ENCODE measurements around the gene CDC20.

Gene CDC20

GRCh38 chr1:43316738-43317520 lies 41.9 kb upstream of the CDC20 start:
- no peak for DNase-seq
- no peak overlapping the region for H3K27ac ChIP-seq (ENCODE audit: insufficient read depth, low read length, poor library complexity, severe bottlenecking)
- no peaks in the 10 kb centered on the region for H3K27me3 ChIP-seq (replicated peaks; ENCODE audit: control insufficient read depth, insufficient read depth, low read length, poor library complexity, severe bottlenecking)
- H3K36me3 ChIP-seq (ENCODE audit: control insufficient read depth, insufficient read depth, low read length): no peaks in the 10 kb centered on the region
- H3K4me1 ChIP-seq (ENCODE audit: control insufficient read depth, insufficient read depth, low read length, poor library complexity, severe bottlenecking): no peaks in the 10 kb centered on the region
- no peak overlapping the region for H3K4me3 ChIP-seq (ENCODE audit: insufficient read depth, low read depth, low read length, poor library complexity, severe bottlenecking)
- H3K9me3 ChIP-seq (ENCODE audit: control insufficient read depth, low read length): no peaks in the 10 kb centered on the region

- no peaks in the 10 kb centered on the region for H3K27me3 ChIP-seq (replicated peaks; ENCODE audit: control insufficient read depth, insufficient read depth, low read length, poor library complexity, severe bottlenecking)
- no peak overlapping the region for H3K27ac ChIP-seq (ENCODE audit: insufficient read depth, low read length, poor library complexity, severe bottlenecking)
- H3K36me3 ChIP-seq (ENCODE audit: control insufficient read depth, insufficient read depth, low read length): no peaks in the 10 kb centered on the region
- no peak for DNase-seq
- no peaks in the 10 kb centered on the region for H3K9me3 ChIP-seq (ENCODE audit: control insufficient read depth, low read length)
- no peak overlapping the region for H3K4me3 ChIP-seq (ENCODE audit: insufficient read depth, low read depth, low read length, poor library complexity, severe bottlenecking)
- H3K4me1 ChIP-seq (ENCODE audit: control insufficient read depth, insufficient read depth, low read length, poor library complexity, severe bottlenecking): no peaks in the 10 kb centered on the region
Observed at GRCh38 chr1:43317817-43318471, 40.8 kb upstream of the CDC20 start.

- no peaks in the 10 kb centered on the region for H3K27me3 ChIP-seq (replicated peaks; ENCODE audit: control insufficient read depth, insufficient read depth, low read length, poor library complexity, severe bottlenecking)
- H3K36me3 ChIP-seq (ENCODE audit: control insufficient read depth, insufficient read depth, low read length): no peaks in the 10 kb centered on the region
- no peak overlapping the region for H3K4me3 ChIP-seq (ENCODE audit: insufficient read depth, low read depth, low read length, poor library complexity, severe bottlenecking)
- H3K9me3 ChIP-seq (ENCODE audit: control insufficient read depth, low read length): no peaks in the 10 kb centered on the region
- no peaks in the 10 kb centered on the region for H3K4me1 ChIP-seq (ENCODE audit: control insufficient read depth, insufficient read depth, low read length, poor library complexity, severe bottlenecking)
- no peak for DNase-seq
- no peak overlapping the region for H3K27ac ChIP-seq (ENCODE audit: insufficient read depth, low read length, poor library complexity, severe bottlenecking)
Observed at GRCh38 chr1:43318831-43319230, 40.0 kb upstream of the CDC20 start.

GRCh38 chr1:43319288-43319687 lies 39.5 kb upstream of the CDC20 start:
- no peaks in the 10 kb centered on the region for H3K27me3 ChIP-seq (replicated peaks; ENCODE audit: control insufficient read depth, insufficient read depth, low read length, poor library complexity, severe bottlenecking)

GRCh38 chr1:43319766-43320165 lies 39.0 kb upstream of the CDC20 start:
- no peak for DNase-seq
- no peaks in the 10 kb centered on the region for H3K9me3 ChIP-seq (ENCODE audit: control insufficient read depth, low read length)
- H3K4me1 ChIP-seq (ENCODE audit: control insufficient read depth, insufficient read depth, low read length, poor library complexity, severe bottlenecking): no peaks in the 10 kb centered on the region
- H3K36me3 ChIP-seq (ENCODE audit: control insufficient read depth, insufficient read depth, low read length): no peaks in the 10 kb centered on the region
- no peaks in the 10 kb centered on the region for H3K27me3 ChIP-seq (replicated peaks; ENCODE audit: control insufficient read depth, insufficient read depth, low read length, poor library complexity, severe bottlenecking)
- no peak overlapping the region for H3K27ac ChIP-seq (ENCODE audit: insufficient read depth, low read length, poor library complexity, severe bottlenecking)
- H3K4me3 ChIP-seq (ENCODE audit: insufficient read depth, low read depth, low read length, poor library complexity, severe bottlenecking): no peak overlapping the region

More at GRCh38 chr1:43319288-43319687, 39.5 kb upstream of the CDC20 start:
- Histone ChIP-seq H3K27ac (ENCODE audit: insufficient read depth, low read length, poor library complexity, severe bottlenecking) (no peak overlapping the region), H3K4me1 (ENCODE audit: control insufficient read depth, insufficient read depth, low read length, poor library complexity, severe bottlenecking) (no peaks in the 10 kb centered on the region), H3K36me3 (ENCODE audit: control insufficient read depth, insufficient read depth, low read length) (no peaks in the 10 kb centered on the region), H3K9me3 (ENCODE audit: control insufficient read depth, low read length) (no peaks in the 10 kb centered on the region), H3K4me3 (ENCODE audit: insufficient read depth, low read depth, low read length, poor library complexity, severe bottlenecking) (no peak overlapping the region)
- no peak for DNase-seq

GRCh38 chr1:43321331-43321891 lies 37.4 kb upstream of the CDC20 start:
- Histone ChIP-seq H3K9me3 (ENCODE audit: control insufficient read depth, low read length) (no peaks in the 10 kb centered on the region), H3K4me3 (ENCODE audit: insufficient read depth, low read depth, low read length, poor library complexity, severe bottlenecking) (no peak overlapping the region), H3K36me3 (ENCODE audit: control insufficient read depth, insufficient read depth, low read length) (no peaks in the 10 kb centered on the region), H3K27me3 (replicated peaks; ENCODE audit: control insufficient read depth, insufficient read depth, low read length, poor library complexity, severe bottlenecking) (no peaks in the 10 kb centered on the region), H3K4me1 (ENCODE audit: control insufficient read depth, insufficient read depth, low read length, poor library complexity, severe bottlenecking) (no peaks in the 10 kb centered on the region), H3K27ac (ENCODE audit: insufficient read depth, low read length, poor library complexity, severe bottlenecking) (no peak overlapping the region)
- DNase-seq: no peak

GRCh38 chr1:43322506-43322905 lies 36.3 kb upstream of the CDC20 start:
- Histone ChIP-seq H3K4me3 (ENCODE audit: insufficient read depth, low read depth, low read length, poor library complexity, severe bottlenecking) (no peak overlapping the region), H3K27ac (ENCODE audit: insufficient read depth, low read length, poor library complexity, severe bottlenecking) (no peak overlapping the region), H3K27me3 (replicated peaks; ENCODE audit: control insufficient read depth, insufficient read depth, low read length, poor library complexity, severe bottlenecking) (no peaks in the 10 kb centered on the region), H3K9me3 (ENCODE audit: control insufficient read depth, low read length) (no peaks in the 10 kb centered on the region), H3K4me1 (ENCODE audit: control insufficient read depth, insufficient read depth, low read length, poor library complexity, severe bottlenecking) (no peaks in the 10 kb centered on the region), H3K36me3 (ENCODE audit: control insufficient read depth, insufficient read depth, low read length) (no peaks in the 10 kb centered on the region)
- no peak for DNase-seq

- H3K9me3 ChIP-seq (ENCODE audit: control insufficient read depth, low read length): no peaks in the 10 kb centered on the region
- H3K4me1 ChIP-seq (ENCODE audit: control insufficient read depth, insufficient read depth, low read length, poor library complexity, severe bottlenecking): no peaks in the 10 kb centered on the region
- H3K4me3 ChIP-seq (ENCODE audit: insufficient read depth, low read depth, low read length, poor library complexity, severe bottlenecking): no peak overlapping the region
- H3K36me3 ChIP-seq (ENCODE audit: control insufficient read depth, insufficient read depth, low read length): no peaks in the 10 kb centered on the region
- no peak overlapping the region for H3K27ac ChIP-seq (ENCODE audit: insufficient read depth, low read length, poor library complexity, severe bottlenecking)
- no peak for DNase-seq
- H3K27me3 ChIP-seq (replicated peaks; ENCODE audit: control insufficient read depth, insufficient read depth, low read length, poor library complexity, severe bottlenecking): no peaks in the 10 kb centered on the region
Observed at GRCh38 chr1:43324810-43325209, 34.0 kb upstream of the CDC20 start.

- no peaks in the 10 kb centered on the region for H3K4me1 ChIP-seq (ENCODE audit: control insufficient read depth, insufficient read depth, low read length, poor library complexity, severe bottlenecking)
- no peak overlapping the region for H3K4me3 ChIP-seq (ENCODE audit: insufficient read depth, low read depth, low read length, poor library complexity, severe bottlenecking)
- H3K27ac ChIP-seq (ENCODE audit: insufficient read depth, low read length, poor library complexity, severe bottlenecking): no peak overlapping the region
- DNase-seq: no peak
- H3K9me3 ChIP-seq (ENCODE audit: control insufficient read depth, low read length): no peaks in the 10 kb centered on the region
- no peaks in the 10 kb centered on the region for H3K36me3 ChIP-seq (ENCODE audit: control insufficient read depth, insufficient read depth, low read length)
- no peaks in the 10 kb centered on the region for H3K27me3 ChIP-seq (replicated peaks; ENCODE audit: control insufficient read depth, insufficient read depth, low read length, poor library complexity, severe bottlenecking)
Observed at GRCh38 chr1:43325381-43325780, 33.4 kb upstream of the CDC20 start.

Measured in effector memory CD4-positive, alpha-beta T cell (primary cell).